Measurements from ENCODE around the gene AP2B1.

- TF ChIP-seq CTCF (IDR thresholded peaks at IDR 0.05) = no peak
- TF ChIP-seq POLR2A (IDR thresholded peaks at IDR 0.05) = no peak
Observed at GRCh38 chr17:35710950-35711349, 123.8 kb downstream of the AP2B1 start.

All from heart left ventricle (tissue), 13 donors.